Measurements from ENCODE around the gene SMARCA4. TPM values are rescaled to one million over a fixed set of nuclear protein-coding genes. Genes with fewer than 3 reads are reported as not detected.
"Not testable (repeated sequence)": the region's sequence is repeated elsewhere in the genome, so short reads cannot be mapped to it uniquely, and the experiment has no call there.

SMARCA4 gene
- total RNA-seq, 2 experiments from 2014 or later: 69.6 to 74.5 TPM

DNA sequence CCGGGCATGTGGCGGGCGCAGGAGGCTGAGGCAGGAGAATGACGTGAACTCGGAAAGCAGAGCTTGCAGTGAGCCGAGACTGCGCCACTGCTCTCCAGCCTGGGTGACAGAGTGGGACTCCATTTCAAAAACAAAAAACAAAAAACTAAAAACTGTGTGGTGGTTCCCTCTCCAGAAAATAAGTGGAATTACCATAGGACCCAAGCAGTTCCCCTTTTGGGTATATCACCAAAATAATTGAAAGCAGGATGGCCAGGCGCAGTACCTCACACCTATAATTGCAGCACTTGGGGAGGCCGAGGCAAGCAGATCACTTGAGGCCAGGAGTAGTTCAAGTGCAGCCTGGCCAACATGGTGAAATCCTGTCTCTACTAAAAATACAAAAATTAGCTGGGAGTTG lies 112.7 kb downstream of the SMARCA4 start:
- ChIA-PET POLR2A (no interaction called here), CTCF (no interaction called here)
- no peak overlapping the region for H3K27ac Mint-ChIP-seq
- H3K36me3 ChIP-seq (ENCODE audit: insufficient read depth, low read length): no peaks in the 10 kb centered on the region
- no peaks in the 10 kb centered on the region for H3K27me3 Mint-ChIP-seq
- no peaks in the 10 kb centered on the region for H3K9me3 Mint-ChIP-seq
- no peak overlapping the region for H3K27ac ChIP-seq (ENCODE audit: low read depth in 1 of 2, low read length in 2 of 2)
- DNase-seq (no peak), ATAC-seq (ENCODE audit: poor library complexity) (no peak)
- H3K9me3 ChIP-seq (ENCODE audit: control insufficient read depth in 1 of 2, insufficient read depth in 1 of 2, low read length in 2 of 2): no peaks in the 10 kb centered on the region
- peaks cover 10% of the 10 kb centered on the region for H3K4me1 ChIP-seq (ENCODE audit: insufficient read depth, low read length)
- no peak overlapping the region for H3K4me3 ChIP-seq (ENCODE audit: low read length)
- peaks cover 10% of the 10 kb centered on the region for H3K4me1 Mint-ChIP-seq (ENCODE audit: low read depth)
- no peak overlapping the region for H3K4me3 Mint-ChIP-seq
- TF ChIP-seq, protein P1, sequence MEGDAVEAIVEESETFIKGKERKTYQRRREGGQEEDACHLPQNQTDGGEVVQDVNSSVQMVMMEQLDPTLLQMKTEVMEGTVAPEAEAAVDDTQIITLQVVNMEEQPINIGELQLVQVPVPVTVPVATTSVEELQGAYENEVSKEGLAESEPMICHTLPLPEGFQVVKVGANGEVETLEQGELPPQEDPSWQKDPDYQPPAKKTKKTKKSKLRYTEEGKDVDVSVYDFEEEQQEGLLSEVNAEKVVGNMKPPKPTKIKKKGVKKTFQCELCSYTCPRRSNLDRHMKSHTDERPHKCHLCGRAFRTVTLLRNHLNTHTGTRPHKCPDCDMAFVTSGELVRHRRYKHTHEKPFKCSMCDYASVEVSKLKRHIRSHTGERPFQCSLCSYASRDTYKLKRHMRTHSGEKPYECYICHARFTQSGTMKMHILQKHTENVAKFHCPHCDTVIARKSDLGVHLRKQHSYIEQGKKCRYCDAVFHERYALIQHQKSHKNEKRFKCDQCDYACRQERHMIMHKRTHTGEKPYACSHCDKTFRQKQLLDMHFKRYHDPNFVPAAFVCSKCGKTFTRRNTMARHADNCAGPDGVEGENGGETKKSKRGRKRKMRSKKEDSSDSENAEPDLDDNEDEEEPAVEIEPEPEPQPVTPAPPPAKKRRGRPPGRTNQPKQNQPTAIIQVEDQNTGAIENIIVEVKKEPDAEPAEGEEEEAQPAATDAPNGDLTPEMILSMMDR (IDR thresholded peaks at IDR 0.05): no peak
- H3K27me3 ChIP-seq (ENCODE audit: control insufficient read depth in 1 of 2, insufficient read depth in 2 of 2, low read length in 2 of 2): no peaks in the 10 kb centered on the region
- intact Hi-C loops (cut with DNase I, micrococcal nuclease): no loop called here
- H3K36me3 Mint-ChIP-seq (ENCODE audit: low read depth): no peaks in the 10 kb centered on the region

DNA sequence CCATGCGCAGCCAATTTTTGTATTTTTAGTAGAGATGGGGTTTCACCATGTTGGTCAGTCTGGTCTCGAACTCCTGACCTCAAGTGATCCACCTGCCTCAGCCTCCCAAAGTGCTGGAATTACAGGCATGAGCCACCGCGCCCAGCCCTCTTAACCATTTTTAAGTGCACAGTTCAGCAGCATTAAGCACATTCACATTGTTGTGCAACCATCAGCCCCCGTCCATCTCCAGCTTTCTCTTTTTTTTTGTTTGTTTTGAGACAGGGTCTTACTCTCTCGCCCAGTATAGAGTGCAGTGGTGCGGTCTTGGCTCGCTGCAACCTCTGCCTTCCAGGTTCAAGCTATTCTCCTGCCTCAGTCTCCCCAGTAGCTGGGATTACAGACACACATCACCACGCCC lies 116.0 kb downstream of the SMARCA4 start:
- ATAC-seq (ENCODE audit: poor library complexity); H3K27me3 ChIP-seq (ENCODE audit: control insufficient read depth in 1 of 2, insufficient read depth in 2 of 2, low read length in 2 of 2); intact Hi-C loops (cut with DNase I, micrococcal nuclease); DNase-seq; H3K27ac Mint-ChIP-seq; CTCF ChIA-PET; H3K4me3 ChIP-seq (ENCODE audit: low read length); H3K4me3 Mint-ChIP-seq; H3K4me1 Mint-ChIP-seq (ENCODE audit: low read depth); H3K4me1 ChIP-seq (ENCODE audit: insufficient read depth, low read length); POLR2A ChIA-PET; H3K9me3 Mint-ChIP-seq; H3K27ac ChIP-seq (ENCODE audit: low read depth in 1 of 2, low read length in 2 of 2); H3K36me3 Mint-ChIP-seq (ENCODE audit: low read depth); H3K9me3 ChIP-seq (ENCODE audit: control insufficient read depth in 1 of 2, insufficient read depth in 1 of 2, low read length in 2 of 2); H3K36me3 ChIP-seq (ENCODE audit: insufficient read depth, low read length); H3K27me3 Mint-ChIP-seq: not testable (repeated sequence)

DNA sequence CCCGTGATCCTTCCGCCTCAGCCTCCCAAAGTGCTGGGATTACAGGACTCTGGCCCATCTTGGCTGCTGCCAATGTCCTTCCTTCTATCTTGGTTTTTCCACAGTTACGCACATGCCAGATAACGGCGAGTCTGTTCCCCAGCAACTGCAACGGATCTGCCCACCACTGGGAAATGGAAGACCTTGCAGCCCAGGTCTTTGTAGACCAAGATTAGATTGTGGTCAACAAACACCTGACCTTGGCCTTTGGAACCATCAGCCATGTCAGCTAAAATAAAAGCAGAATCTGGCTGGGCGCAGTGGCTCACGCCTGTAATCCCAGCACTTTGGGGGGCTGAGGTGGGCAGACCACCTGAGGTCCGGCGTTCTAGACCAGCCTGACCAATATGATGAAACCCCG lies 118.1 kb downstream of the SMARCA4 start:
- Mint-ChIP-seq H3K27me3 (no peaks in the 10 kb centered on the region), H3K4me3 (no peak overlapping the region), H3K27ac (no peak overlapping the region), H3K4me1 (ENCODE audit: low read depth) (peaks cover 9% of the 10 kb centered on the region), H3K36me3 (ENCODE audit: low read depth) (no peaks in the 10 kb centered on the region), H3K9me3 (no peaks in the 10 kb centered on the region)
- TF ChIP-seq, protein P1 (IDR thresholded peaks at IDR 0.05): no peak
- Histone ChIP-seq H3K4me1 (ENCODE audit: insufficient read depth, low read length) (peaks cover 8% of the 10 kb centered on the region), H3K27ac (ENCODE audit: low read depth in 1 of 2, low read length in 2 of 2) (no peak overlapping the region), H3K27me3 (ENCODE audit: control insufficient read depth in 1 of 2, insufficient read depth in 2 of 2, low read length in 2 of 2) (no peaks in the 10 kb centered on the region), H3K36me3 (ENCODE audit: insufficient read depth, low read length) (no peaks in the 10 kb centered on the region), H3K4me3 (ENCODE audit: low read length) (no peak overlapping the region), H3K9me3 (ENCODE audit: control insufficient read depth in 1 of 2, insufficient read depth in 1 of 2, low read length in 2 of 2) (no peaks in the 10 kb centered on the region)
- DNase-seq: no peak
- POLR2A ChIA-PET: no interaction called here
- CTCF ChIA-PET: no interaction called here
- intact Hi-C loops (cut with DNase I, micrococcal nuclease): no loop called here
- no peak for ATAC-seq (ENCODE audit: poor library complexity)

DNA sequence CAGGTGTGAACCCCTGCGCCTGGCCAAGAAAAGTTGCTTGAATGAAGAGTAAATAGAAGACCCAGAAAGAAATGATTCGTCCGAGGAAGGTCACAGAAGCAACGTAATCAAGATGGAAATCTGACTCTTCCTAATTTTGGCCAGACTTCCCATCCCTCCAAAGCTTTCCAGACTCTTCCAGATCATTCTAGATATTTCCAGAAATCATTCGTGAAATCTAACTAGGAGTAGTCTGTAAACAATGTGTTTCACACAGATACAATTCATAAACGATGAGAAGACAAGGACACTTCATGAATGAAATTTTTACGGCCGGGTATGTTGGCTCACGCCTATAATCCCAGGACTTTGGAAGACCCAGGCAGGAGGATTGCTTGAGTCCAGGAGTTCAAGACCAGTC lies 119.2 kb downstream of the SMARCA4 start:
- no peak overlapping the region for H3K4me3 ChIP-seq (ENCODE audit: low read length)
- H3K36me3 ChIP-seq (ENCODE audit: insufficient read depth, low read length): no peaks in the 10 kb centered on the region
- peaks cover 8% of the 10 kb centered on the region for H3K4me1 ChIP-seq (ENCODE audit: insufficient read depth, low read length)
- ATAC-seq (ENCODE audit: poor library complexity): no peak
- H3K9me3 ChIP-seq (ENCODE audit: control insufficient read depth in 1 of 2, insufficient read depth in 1 of 2, low read length in 2 of 2): no peaks in the 10 kb centered on the region
- ChIA-PET CTCF (no interaction called here), POLR2A (interaction anchor here (0.9 kb wide), 1 partner anchor 10 kb away, joined by 3 read pairs; no protein-coding TSS in a partner anchor)
- Mint-ChIP-seq H3K27ac (no peak overlapping the region), H3K4me1 (ENCODE audit: low read depth) (no peaks in the 10 kb centered on the region), H3K36me3 (ENCODE audit: low read depth) (no peaks in the 10 kb centered on the region), H3K4me3 (no peak overlapping the region), H3K27me3 (no peaks in the 10 kb centered on the region), H3K9me3 (no peaks in the 10 kb centered on the region)
- no peak overlapping the region for H3K27ac ChIP-seq (ENCODE audit: low read depth in 1 of 2, low read length in 2 of 2)
- intact Hi-C loops (cut with DNase I, micrococcal nuclease): no loop called here
- no peak for DNase-seq
- TF ChIP-seq, protein P1 (IDR thresholded peaks at IDR 0.05): no peak
- H3K27me3 ChIP-seq (ENCODE audit: control insufficient read depth in 1 of 2, insufficient read depth in 2 of 2, low read length in 2 of 2): no peaks in the 10 kb centered on the region
